ENCODE measurements around the gene ATP6V0C. TPM values are rescaled to one million over a fixed set of nuclear protein-coding genes. Genes with fewer than 3 reads are reported as not detected.

ATP6V0C gene
- polyA plus RNA-seq, 1 donor from 2014 or later: 100 TPM

Small RNAs within 50 kb of the gene (small RNA-seq; reads per million reads assigned to genes)
- gene AC093525.1 (0 reads per million in 3 experiments), gene MIR3178 (0 to 0.32 (median 0) reads per million in 3 experiments), gene MIR6768 (0 to 0.52 (median 0) reads per million in 3 experiments)

Other genes starting within 250 kb of the ATP6V0C start
- gene RNPS1, start 245.8 kb upstream of the ATP6V0C start, polyA plus RNA-seq: 180 and 195 TPM in 2 replicates
- 30.7 and 34.1 TPM in 2 replicates for gene ABCA3, start 173.2 kb upstream of the ATP6V0C start, polyA plus RNA-seq
- gene CCNF, start 84.5 kb upstream of the ATP6V0C start, polyA plus RNA-seq: 5.2 and 5.7 TPM in 2 replicates
- gene TEDC2, start 53.8 kb upstream of the ATP6V0C start, polyA plus RNA-seq: 27.6 and 31.5 TPM in 2 replicates
- 1.2 and 2.4 TPM in 2 replicates for gene NTN3, start 42.7 kb upstream of the ATP6V0C start, polyA plus RNA-seq
- 27.1 and 30.1 TPM in 2 replicates for gene TBC1D24, start 38.8 kb upstream of the ATP6V0C start, polyA plus RNA-seq
- gene AMDHD2, start 6.4 kb downstream of the ATP6V0C start, polyA plus RNA-seq: 50.0 and 80.3 TPM in 2 replicates
- gene CEMP1, start 17.5 kb downstream of the ATP6V0C start, polyA plus RNA-seq: 0.46 TPM in 1 of 2 replicates, not detected in the other
- 18.6 and 20.1 TPM in 2 replicates for gene PDPK1, start 24.1 kb downstream of the ATP6V0C start, polyA plus RNA-seq
- 42.7 and 43.6 TPM in 2 replicates for gene KCTD5, start 168.6 kb downstream of the ATP6V0C start, polyA plus RNA-seq
- 3.0 and 5.9 TPM in 2 replicates for gene PRSS27, start 206.3 kb downstream of the ATP6V0C start, polyA plus RNA-seq
- gene SRRM2, start 238.7 kb downstream of the ATP6V0C start, polyA plus RNA-seq: 40.0 and 58.2 TPM in 2 replicates

All from neural cell (in vitro differentiated cells).